HEK293 (cell line): ENCODE measurements around the gene MMP24OS.

Experiments used
- CTCF ChIA-PET: fragments of 350-600 bp; formaldehyde crosslinking; extraction: SDS; loops from one replicate; lab custom pipeline; 2021; ENCODE audit warnings: antibody characterized with exemption; lab: Yijun Ruan, JAX
- POLR2A ChIA-PET: fragments of 300-600 bp; formaldehyde crosslinking; extraction: SDS; loops from one replicate; lab custom pipeline; 2020; ENCODE audit warnings: antibody characterized with exemption, inconsistent platforms; lab: Yijun Ruan, JAX
- H3K27ac ChIP-seq: fragments of 200-500 bp; sonication (Bioruptor generic); 2 replicates; pipeline ENCODE4 v1.5.1; 2014; ENCODE audit warnings: low read depth, low read length, control low read depth, inconsistent platforms; ENCODE audit errors: extremely low read depth
- H3K36me3 ChIP-seq, 2 experiments: fragments of 200-500 bp in 1 of 2; sonication (Bioruptor generic) in 1 of 2; 1 replicate in 1 of 2; 2 replicates in 1 of 2; pipeline ENCODE4 v1.5.1; 2014 to 2017; ENCODE audit warnings: inconsistent platforms in 2 of 2, low read length in 2 of 2; ENCODE audit not compliant: control insufficient read depth in 2 of 2, insufficient read depth in 1 of 2
- H3K4me1 ChIP-seq: fragments of 200-500 bp; sonication (Bioruptor generic); 2 replicates; pipeline ENCODE4 v1.5.1; 2014; ENCODE audit warnings: mild to moderate bottlenecking, low read length, inconsistent platforms; ENCODE audit not compliant: control insufficient read depth, insufficient read depth
- H3K4me3 ChIP-seq: 2 replicates; pipeline ENCODE4 v1.5.1; 2011; ENCODE audit warnings: low read depth, mild to moderate bottlenecking, control low read depth, low read length, moderate library complexity
- H3K9me3 ChIP-seq: fragments of 200-500 bp; sonication (Bioruptor generic); 2 replicates; pipeline ENCODE4 v1.5.1; 2014; ENCODE audit warnings: low read depth, low read length, inconsistent platforms; ENCODE audit not compliant: control insufficient read depth, insufficient read depth
- SP7 ChIP-seq: fragments of 450-650 bp; formaldehyde crosslinking; IDR thresholded peaks from 2 replicates; pipeline ENCODE4 v1.5.1; 2016; ENCODE audit warnings: missing biosample characterization, missing genetic modification characterization
- ZBTB8A ChIP-seq: fragments of 450-650 bp; formaldehyde crosslinking; IDR thresholded peaks from 2 replicates; pipeline ENCODE4 v1.5.1; 2016; ENCODE audit warnings: missing biosample characterization, missing genetic modification characterization
- ZEB2 ChIP-seq: fragments of 450-650 bp; formaldehyde crosslinking; IDR thresholded peaks from 2 replicates; pipeline ENCODE4 v1.5.1; 2016; ENCODE audit warnings: missing biosample characterization, missing genetic modification characterization
- ZNF514 ChIP-seq: fragments of 450-650 bp; formaldehyde crosslinking; IDR thresholded peaks from 2 replicates; pipeline ENCODE4 v1.5.1; 2016; ENCODE audit warnings: missing biosample characterization, missing genetic modification characterization
- ZNF529 ChIP-seq: fragments of 450-650 bp; formaldehyde crosslinking; IDR thresholded peaks from 2 replicates; pipeline ENCODE4 v1.5.1; 2017; ENCODE audit warnings: missing genetic modification characterization, missing biosample characterization; ENCODE audit not compliant: insufficient replicate concordance
- ZNF585B ChIP-seq: fragments of 450-650 bp; formaldehyde crosslinking; IDR thresholded peaks from 2 replicates; pipeline ENCODE4 v1.5.1; 2016; ENCODE audit warnings: missing biosample characterization, missing genetic modification characterization
- ZNF837 ChIP-seq: fragments of 450-650 bp; formaldehyde crosslinking; IDR thresholded peaks from 2 replicates; pipeline ENCODE4 v1.5.1; 2016; ENCODE audit warnings: missing biosample characterization, missing genetic modification characterization
- ZSCAN16 ChIP-seq: fragments of 450-650 bp; formaldehyde crosslinking; IDR thresholded peaks from 2 replicates; pipeline ENCODE4 v1.5.1; 2016; ENCODE audit warnings: missing biosample characterization, missing genetic modification characterization
- TF ChIP-seq, protein P1 (sequence below): fragments of 450-650 bp; formaldehyde crosslinking; optimal IDR thresholded peaks from 2 replicates; pipeline ENCODE3; 2016; ENCODE audit warnings: missing biosample characterization, mild to moderate bottlenecking, missing genetic modification characterization
- TF ChIP-seq, protein P2 (sequence below): fragments of 450-650 bp; formaldehyde crosslinking; conservative IDR thresholded peaks from 2 replicates; pipeline ENCODE4 v1.5.1; 2016; ENCODE audit warnings: low read depth, missing biosample characterization, missing genetic modification characterization
- TF ChIP-seq, protein P3 (sequence below): fragments of 450-650 bp; formaldehyde crosslinking; IDR thresholded peaks from 2 replicates; pipeline ENCODE4 v1.5.1; 2016; ENCODE audit warnings: missing biosample characterization, missing genetic modification characterization
- TF ChIP-seq, protein P4 (sequence below): fragments of 450-650 bp; formaldehyde crosslinking; conservative IDR thresholded peaks from 2 replicates; pipeline ENCODE4 v1.5.1; 2016; ENCODE audit warnings: low read depth, missing biosample characterization, missing genetic modification characterization
- TF ChIP-seq, protein P5 (sequence below): fragments of 450-650 bp; formaldehyde crosslinking; IDR thresholded peaks from 2 replicates; pipeline ENCODE4 v1.5.1; 2016; ENCODE audit warnings: missing biosample characterization, missing genetic modification characterization
- TF ChIP-seq, protein P6 (sequence below): fragments of 450-650 bp; formaldehyde crosslinking; IDR thresholded peaks from 2 replicates; pipeline ENCODE4 v1.5.1; 2016; ENCODE audit warnings: missing biosample characterization, missing genetic modification characterization, borderline replicate concordance
- TF ChIP-seq, protein P7 (sequence below): fragments of 450-650 bp; formaldehyde crosslinking; IDR thresholded peaks from 2 replicates; pipeline ENCODE4 v1.5.1; 2016; ENCODE audit warnings: missing biosample characterization, missing genetic modification characterization
- TF ChIP-seq, protein P8 (sequence below): fragments of 450-650 bp; formaldehyde crosslinking; IDR thresholded peaks from 2 replicates; pipeline ENCODE4 v1.5.1; 2016; ENCODE audit warnings: missing biosample characterization, missing genetic modification characterization

MMP24OS gene

DNA sequence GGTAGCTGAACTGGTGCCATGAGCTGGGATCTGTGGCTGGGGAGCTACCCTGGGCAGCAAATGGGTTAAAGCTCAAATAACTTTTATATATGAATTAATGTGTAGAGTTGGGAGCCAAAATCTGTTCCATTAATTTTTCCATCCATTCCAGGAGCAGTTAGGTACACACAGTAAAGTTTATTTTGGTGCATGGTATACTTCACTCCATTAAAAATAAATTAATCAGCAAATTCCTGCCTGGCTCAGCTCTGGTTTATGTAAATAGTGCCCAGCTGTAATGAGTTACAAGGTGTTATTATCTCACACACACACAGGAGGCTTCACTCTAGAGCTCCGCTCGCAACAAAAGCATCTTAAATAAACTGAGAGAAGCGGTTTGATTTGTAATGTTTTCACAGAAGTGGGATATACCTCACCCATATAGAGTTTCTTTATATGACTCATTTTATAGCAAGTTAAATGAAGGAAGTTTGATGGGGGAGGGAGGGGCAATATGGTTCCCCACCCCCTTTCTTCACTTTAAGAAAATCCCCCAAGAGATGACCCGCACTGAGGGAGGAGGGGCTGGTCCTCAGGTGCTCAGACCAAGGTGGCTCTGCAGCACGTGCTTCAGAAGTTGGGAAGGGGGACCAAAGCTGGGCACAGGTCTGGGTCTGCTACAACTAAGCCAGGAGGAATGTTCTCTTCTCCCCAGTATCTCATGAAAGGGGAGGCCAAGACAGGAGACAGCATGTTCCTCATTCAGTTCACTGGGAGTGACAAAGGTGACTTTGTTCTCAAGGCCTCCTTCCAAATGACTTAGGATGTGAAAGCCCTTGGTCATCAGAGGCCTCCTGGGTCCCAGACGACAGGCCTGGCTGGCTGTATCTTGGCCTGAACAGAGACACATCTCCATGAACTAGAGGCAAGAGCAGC, 24.8 kb upstream of the MMP24OS start:
- Histone ChIP-seq H3K9me3 (no peaks in the 10 kb centered on the region), H3K4me3 (no peak overlapping the region), H3K4me1 (no peaks in the 10 kb centered on the region; the same call in 1 of the 2 replicates), H3K36me3 (peaks cover 0 to 13% of the 10 kb centered on the region in 2 experiments; a peak in 1 of 3 replicates), H3K27ac (no peak overlapping the region)
- ChIA-PET POLR2A (interaction anchor here (0.8 kb wide), 1 partner anchor 25 kb away, joined by 4 read pairs; the partner anchor contains the start of gene MMP24OS), CTCF (interaction anchor here (0.6 to 13.7 kb wide), 24 partner anchors 10 to 472 kb away, joined by 3 to 236 read pairs (median 6); partner anchors contain the start of genes EIF6, GDF5 and MMP24OS)
- TF ChIP-seq ZSCAN16 (tag by site-specific recombination) (no peak), SP7 (tag by site-specific recombination) (peak; percentile 23; the same call in 1 of the 2 replicates), ZBTB8A (tag by site-specific recombination) (no peak), ZNF514 (no peak), ZNF529 (no peak), ZNF837 (tag by site-specific recombination) (no peak), ZEB2 (tag by site-specific recombination) (0 out of 2 replicates have a peak, but pooled peaks have one; percentile 41), ZNF585B (tag by site-specific recombination) (no peak)
- TF ChIP-seq, protein P1, sequence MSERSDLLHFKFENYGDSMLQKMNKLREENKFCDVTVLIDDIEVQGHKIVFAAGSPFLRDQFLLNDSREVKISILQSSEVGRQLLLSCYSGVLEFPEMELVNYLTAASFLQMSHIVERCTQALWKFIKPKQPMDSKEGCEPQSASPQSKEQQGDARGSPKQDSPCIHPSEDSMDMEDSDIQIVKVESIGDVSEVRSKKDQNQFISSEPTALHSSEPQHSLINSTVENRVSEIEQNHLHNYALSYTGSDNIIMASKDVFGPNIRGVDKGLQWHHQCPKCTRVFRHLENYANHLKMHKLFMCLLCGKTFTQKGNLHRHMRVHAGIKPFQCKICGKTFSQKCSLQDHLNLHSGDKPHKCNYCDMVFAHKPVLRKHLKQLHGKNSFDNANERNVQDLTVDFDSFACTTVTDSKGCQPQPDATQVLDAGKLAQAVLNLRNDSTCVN (tag by site-specific recombination) = no peak
- TF ChIP-seq, protein P2, sequence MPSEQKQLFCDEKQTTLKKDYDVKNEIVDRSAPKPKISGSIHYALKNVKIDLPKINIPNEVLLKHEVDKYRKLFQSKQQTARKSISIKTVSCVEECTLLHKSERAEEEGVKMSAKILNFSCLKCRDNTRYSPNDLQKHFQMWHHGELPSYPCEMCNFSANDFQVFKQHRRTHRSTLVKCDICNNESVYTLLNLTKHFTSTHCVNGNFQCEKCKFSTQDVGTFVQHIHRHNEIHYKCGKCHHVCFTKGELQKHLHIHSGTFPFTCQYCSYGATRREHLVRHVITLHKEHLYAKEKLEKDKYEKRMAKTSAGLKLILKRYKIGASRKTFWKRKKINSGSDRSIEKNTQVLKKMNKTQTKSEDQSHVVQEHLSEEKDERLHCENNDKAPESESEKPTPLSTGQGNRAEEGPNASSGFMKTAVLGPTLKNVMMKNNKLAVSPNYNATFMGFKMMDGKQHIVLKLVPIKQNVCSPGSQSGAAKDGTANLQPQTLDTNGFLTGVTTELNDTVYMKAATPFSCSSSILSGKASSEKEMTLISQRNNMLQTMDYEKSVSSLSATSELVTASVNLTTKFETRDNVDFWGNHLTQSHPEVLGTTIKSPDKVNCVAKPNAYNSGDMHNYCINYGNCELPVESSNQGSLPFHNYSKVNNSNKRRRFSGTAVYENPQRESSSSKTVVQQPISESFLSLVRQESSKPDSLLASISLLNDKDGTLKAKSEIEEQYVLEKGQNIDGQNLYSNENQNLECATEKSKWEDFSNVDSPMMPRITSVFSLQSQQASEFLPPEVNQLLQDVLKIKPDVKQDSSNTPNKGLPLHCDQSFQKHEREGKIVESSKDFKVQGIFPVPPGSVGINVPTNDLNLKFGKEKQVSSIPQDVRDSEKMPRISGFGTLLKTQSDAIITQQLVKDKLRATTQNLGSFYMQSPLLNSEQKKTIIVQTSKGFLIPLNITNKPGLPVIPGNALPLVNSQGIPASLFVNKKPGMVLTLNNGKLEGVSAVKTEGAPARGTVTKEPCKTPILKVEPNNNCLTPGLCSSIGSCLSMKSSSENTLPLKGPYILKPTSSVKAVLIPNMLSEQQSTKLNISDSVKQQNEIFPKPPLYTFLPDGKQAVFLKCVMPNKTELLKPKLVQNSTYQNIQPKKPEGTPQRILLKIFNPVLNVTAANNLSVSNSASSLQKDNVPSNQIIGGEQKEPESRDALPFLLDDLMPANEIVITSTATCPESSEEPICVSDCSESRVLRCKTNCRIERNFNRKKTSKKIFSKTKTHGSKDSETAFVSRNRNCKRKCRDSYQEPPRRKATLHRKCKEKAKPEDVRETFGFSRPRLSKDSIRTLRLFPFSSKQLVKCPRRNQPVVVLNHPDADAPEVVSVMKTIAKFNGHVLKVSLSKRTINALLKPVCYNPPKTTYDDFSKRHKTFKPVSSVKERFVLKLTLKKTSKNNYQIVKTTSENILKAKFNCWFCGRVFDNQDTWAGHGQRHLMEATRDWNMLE (tag by site-specific recombination) = no peak
- TF ChIP-seq, protein P3, sequence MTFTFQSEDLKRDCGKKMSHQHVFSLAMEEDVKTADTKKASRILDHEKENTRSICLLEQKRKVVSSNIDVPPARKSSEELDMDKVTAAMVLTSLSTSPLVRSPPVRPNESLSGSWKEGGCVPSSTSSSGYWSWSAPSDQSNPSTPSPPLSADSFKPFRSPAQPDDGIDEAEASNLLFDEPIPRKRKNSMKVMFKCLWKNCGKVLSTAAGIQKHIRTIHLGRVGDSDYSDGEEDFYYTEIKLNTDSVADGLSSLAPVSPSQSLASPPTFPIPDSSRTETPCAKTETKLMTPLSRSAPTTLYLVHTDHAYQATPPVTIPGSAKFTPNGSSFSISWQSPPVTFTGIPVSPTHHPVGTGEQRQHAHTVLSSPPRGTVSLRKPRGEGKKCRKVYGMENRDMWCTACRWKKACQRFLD (tag by site-specific recombination) = no peak
- TF ChIP-seq, protein P4, sequence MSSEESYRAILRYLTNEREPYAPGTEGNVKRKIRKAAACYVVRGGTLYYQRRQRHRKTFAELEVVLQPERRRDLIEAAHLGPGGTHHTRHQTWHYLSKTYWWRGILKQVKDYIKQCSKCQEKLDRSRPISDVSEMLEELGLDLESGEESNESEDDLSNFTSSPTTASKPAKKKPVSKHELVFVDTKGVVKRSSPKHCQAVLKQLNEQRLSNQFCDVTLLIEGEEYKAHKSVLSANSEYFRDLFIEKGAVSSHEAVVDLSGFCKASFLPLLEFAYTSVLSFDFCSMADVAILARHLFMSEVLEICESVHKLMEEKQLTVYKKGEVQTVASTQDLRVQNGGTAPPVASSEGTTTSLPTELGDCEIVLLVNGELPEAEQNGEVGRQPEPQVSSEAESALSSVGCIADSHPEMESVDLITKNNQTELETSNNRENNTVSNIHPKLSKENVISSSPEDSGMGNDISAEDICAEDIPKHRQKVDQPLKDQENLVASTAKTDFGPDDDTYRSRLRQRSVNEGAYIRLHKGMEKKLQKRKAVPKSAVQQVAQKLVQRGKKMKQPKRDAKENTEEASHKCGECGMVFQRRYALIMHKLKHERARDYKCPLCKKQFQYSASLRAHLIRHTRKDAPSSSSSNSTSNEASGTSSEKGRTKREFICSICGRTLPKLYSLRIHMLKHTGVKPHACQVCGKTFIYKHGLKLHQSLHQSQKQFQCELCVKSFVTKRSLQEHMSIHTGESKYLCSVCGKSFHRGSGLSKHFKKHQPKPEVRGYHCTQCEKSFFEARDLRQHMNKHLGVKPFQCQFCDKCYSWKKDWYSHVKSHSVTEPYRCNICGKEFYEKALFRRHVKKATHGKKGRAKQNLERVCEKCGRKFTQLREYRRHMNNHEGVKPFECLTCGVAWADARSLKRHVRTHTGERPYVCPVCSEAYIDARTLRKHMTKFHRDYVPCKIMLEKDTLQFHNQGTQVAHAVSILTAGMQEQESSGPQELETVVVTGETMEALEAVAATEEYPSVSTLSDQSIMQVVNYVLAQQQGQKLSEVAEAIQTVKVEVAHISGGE (tag by site-specific recombination) = no peak
- TF ChIP-seq, protein P5, sequence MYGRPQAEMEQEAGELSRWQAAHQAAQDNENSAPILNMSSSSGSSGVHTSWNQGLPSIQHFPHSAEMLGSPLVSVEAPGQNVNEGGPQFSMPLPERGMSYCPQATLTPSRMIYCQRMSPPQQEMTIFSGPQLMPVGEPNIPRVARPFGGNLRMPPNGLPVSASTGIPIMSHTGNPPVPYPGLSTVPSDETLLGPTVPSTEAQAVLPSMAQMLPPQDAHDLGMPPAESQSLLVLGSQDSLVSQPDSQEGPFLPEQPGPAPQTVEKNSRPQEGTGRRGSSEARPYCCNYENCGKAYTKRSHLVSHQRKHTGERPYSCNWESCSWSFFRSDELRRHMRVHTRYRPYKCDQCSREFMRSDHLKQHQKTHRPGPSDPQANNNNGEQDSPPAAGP (tag by site-specific recombination) = no peak
- TF ChIP-seq, protein P6, sequence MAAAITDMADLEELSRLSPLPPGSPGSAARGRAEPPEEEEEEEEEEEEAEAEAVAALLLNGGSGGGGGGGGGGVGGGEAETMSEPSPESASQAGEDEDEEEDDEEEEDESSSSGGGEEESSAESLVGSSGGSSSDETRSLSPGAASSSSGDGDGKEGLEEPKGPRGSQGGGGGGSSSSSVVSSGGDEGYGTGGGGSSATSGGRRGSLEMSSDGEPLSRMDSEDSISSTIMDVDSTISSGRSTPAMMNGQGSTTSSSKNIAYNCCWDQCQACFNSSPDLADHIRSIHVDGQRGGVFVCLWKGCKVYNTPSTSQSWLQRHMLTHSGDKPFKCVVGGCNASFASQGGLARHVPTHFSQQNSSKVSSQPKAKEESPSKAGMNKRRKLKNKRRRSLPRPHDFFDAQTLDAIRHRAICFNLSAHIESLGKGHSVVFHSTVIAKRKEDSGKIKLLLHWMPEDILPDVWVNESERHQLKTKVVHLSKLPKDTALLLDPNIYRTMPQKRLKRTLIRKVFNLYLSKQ (tag by site-specific recombination) = no peak
- TF ChIP-seq, protein P7, sequence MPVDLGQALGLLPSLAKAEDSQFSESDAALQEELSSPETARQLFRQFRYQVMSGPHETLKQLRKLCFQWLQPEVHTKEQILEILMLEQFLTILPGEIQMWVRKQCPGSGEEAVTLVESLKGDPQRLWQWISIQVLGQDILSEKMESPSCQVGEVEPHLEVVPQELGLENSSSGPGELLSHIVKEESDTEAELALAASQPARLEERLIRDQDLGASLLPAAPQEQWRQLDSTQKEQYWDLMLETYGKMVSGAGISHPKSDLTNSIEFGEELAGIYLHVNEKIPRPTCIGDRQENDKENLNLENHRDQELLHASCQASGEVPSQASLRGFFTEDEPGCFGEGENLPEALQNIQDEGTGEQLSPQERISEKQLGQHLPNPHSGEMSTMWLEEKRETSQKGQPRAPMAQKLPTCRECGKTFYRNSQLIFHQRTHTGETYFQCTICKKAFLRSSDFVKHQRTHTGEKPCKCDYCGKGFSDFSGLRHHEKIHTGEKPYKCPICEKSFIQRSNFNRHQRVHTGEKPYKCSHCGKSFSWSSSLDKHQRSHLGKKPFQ = no peak
- TF ChIP-seq, protein P8, sequence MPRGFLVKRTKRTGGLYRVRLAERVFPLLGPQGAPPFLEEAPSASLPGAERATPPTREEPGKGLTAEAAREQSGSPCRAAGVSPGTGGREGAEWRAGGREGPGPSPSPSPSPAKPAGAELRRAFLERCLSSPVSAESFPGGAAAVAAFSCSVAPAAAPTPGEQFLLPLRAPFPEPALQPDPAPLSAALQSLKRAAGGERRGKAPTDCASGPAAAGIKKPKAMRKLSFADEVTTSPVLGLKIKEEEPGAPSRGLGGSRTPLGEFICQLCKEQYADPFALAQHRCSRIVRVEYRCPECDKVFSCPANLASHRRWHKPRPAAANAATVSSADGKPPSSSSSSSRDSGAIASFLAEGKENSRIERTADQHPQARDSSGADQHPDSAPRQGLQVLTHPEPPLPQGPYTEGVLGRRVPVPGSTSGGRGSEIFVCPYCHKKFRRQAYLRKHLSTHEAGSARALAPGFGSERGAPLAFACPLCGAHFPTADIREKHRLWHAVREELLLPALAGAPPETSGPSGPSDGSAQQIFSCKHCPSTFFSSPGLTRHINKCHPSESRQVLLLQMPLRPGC = 0 out of 2 replicates have a peak, but pooled peaks have one; percentile 24
